SH-SY5Y (cell line): Measurements from ENCODE around the gene PRSS21.

Experiments used
- GATA2 ChIP-seq: IDR thresholded peaks from 2 replicates; pipeline ENCODE4 v1.6.1; 2011; ENCODE audit warnings: mild to moderate bottlenecking, low read depth, low read length
- GATA3 ChIP-seq: IDR thresholded peaks from 2 replicates; pipeline ENCODE4 v1.6.1; 2011; ENCODE audit warnings: low read depth, mild to moderate bottlenecking, low read length, moderate library complexity

Gene PRSS21

GRCh38 chr16:2777231-2777902 is 39.7 kb upstream of the PRSS21 start, which contains the start of gene ELOB:
Gene ELOB (minus strand): TSS chr16:2777280. CDS start chr16:2777239, 41 bp downstream.
- TF ChIP-seq GATA3, result no peak
- TF ChIP-seq GATA2, result no peak

- no peak for TF ChIP-seq GATA3
- no peak for TF ChIP-seq GATA2
Measured at GRCh38 chr16:2777903-2778629, 39.0 kb upstream of the PRSS21 start.

GRCh38 chr16:2778630-2778958 is 38.4 kb upstream of the PRSS21 start:
- no peak for TF ChIP-seq GATA2
- TF ChIP-seq GATA3, result no peak

GRCh38 chr16:2779151-2779920 is 37.7 kb upstream of the PRSS21 start:
- TF ChIP-seq GATA2 (no peak), GATA3 (no peak)

GRCh38 chr16:2779978-2780898 is 36.8 kb upstream of the PRSS21 start:
- TF ChIP-seq GATA2 (no peak), GATA3 (no peak)

GRCh38 chr16:2782583-2783351 is 34.3 kb upstream of the PRSS21 start:
- TF ChIP-seq GATA3 (no peak), GATA2 (no peak)

GRCh38 chr16:2783581-2784357 is 33.3 kb upstream of the PRSS21 start:
- TF ChIP-seq GATA3 (no peak), GATA2 (no peak)

GRCh38 chr16:2784358-2785100 is 32.5 kb upstream of the PRSS21 start:
- no peak for TF ChIP-seq GATA3

GRCh38 chr16:2785101-2785991 is 31.7 kb upstream of the PRSS21 start:
- TF ChIP-seq GATA2 (no peak), GATA3 (no peak)

- TF ChIP-seq GATA3 (no peak), GATA2 (no peak)
Measured at GRCh38 chr16:2786061-2786825, 30.8 kb upstream of the PRSS21 start.
